Measurements from ENCODE around the gene DCAF16. TPM values are rescaled to one million over a fixed set of nuclear protein-coding genes. Genes with fewer than 3 reads are reported as not detected.
A peak's percentile ranks its signal among the peaks of the same experiment; 100 is the strongest.

DCAF16 gene
- total RNA-seq, 8 experiments from 2014 or later: 30.1 to 87.1 (median 44.5) TPM

GRCh38 chr4:17778431-17778830 lies 32.1 kb downstream of the DCAF16 start:
- no peak for ATAC-seq (replicated peaks in 6 of 8)
- in situ Hi-C loops (cut with MboI; ENCODE audit: low pct_unique_long_range_greater_than_20kb in 2 of 9, low sequenced_read_pairs in 9 of 9, unreplicated experiment in 9 of 9): no loop called here
- no peak overlapping the region for H3K27ac ChIP-seq
- H3K4me1 ChIP-seq (replicated peaks in 1 of 2): peaks cover 0 to 3% of the 10 kb centered on the region in 2 donors
- 79 to 95% (median 93%) methylated on average over 1 to 3 of the region's 3 CpGs; no CpG with 5 or more reads in 3 of the 10 experiments for WGBS, 10 experiments
- no peak overlapping the region for H3K4me3 ChIP-seq

GRCh38 chr4:17773135-17773698 lies 37.3 kb downstream of the DCAF16 start:
- no peak overlapping the region for H3K27ac ChIP-seq
- no peak overlapping the region for H3K4me3 ChIP-seq
- 50 to 88% (median 79%) methylated on average over 1 to 5 of the region's 10 CpGs; no CpG with 5 or more reads in 2 of the 10 experiments for WGBS, 10 experiments
- no peak for ATAC-seq (replicated peaks in 6 of 8)
- H3K4me1 ChIP-seq (replicated peaks in 1 of 2): peaks cover 0 to 4% of the 10 kb centered on the region in 2 donors
- in situ Hi-C loops (cut with MboI; ENCODE audit: low pct_unique_long_range_greater_than_20kb in 2 of 9, low sequenced_read_pairs in 9 of 9, unreplicated experiment in 9 of 9): no loop called here

DNA sequence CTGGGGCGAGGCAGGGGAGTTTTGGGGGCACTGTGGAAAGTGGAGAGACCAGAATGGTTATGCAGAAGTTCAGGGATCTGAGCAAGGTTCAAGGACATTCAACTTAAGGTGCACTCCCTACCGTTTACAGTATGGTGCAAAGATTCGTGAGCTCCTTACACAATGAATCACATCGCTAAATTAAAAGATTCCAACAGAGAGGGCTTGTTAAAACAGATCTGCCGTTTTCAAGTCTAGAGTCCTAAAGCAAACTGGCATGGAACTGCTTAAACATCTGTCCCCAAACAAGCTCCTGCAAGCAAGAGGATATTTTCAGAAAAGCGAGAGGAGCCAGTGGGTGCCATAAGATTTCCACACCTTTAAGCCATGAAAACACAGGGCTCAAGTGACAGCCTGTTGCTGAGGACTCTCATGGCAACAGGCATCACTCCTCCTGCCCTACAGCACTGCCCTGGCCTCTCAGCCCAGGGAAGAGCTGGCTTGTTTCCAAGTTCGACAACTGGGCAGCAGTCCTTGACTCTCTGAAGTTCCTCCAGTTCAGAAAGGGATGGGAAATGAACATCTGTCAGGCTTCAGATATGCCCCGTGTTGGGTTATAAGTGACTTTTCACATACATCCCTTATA lies 39.2 kb downstream of the DCAF16 start:
- peak in 1 of 8 experiments; percentile 79 for ATAC-seq (replicated peaks in 6 of 8)
- 17 to 91% (median 72%) methylated on average over 1 to 7 of the region's 8 CpGs; no CpG with 5 or more reads in 1 of the 10 experiments for WGBS, 10 experiments
- in situ Hi-C loops (cut with MboI; ENCODE audit: low pct_unique_long_range_greater_than_20kb in 2 of 9, low sequenced_read_pairs in 9 of 9, unreplicated experiment in 9 of 9): no loop called here
- Histone ChIP-seq H3K4me1 (replicated peaks in 1 of 2) (peaks cover 0 to 4% of the 10 kb centered on the region in 2 donors), H3K27ac (no peak overlapping the region), H3K4me3 (no peak overlapping the region)

DNA sequence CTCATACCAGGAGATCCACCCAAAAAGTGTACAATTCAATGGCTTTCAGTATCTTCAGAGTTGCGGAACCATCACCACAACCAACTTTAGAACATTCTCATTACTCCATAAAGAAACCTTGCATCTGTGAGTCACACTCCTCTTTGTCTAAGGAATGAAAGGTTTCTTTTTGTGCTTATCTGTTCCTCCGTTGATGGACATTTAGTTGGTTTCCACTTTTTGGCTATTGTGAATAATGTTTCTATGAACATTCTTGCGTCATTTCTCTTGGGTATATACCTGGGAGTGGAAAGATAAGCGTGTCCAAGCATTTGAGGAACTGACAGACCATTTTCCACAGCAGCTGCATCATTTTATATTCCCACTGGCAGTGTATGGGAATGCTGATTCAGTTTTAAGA lies 39.7 kb downstream of the DCAF16 start:
- in situ Hi-C loops (cut with MboI; ENCODE audit: low pct_unique_long_range_greater_than_20kb in 2 of 9, low sequenced_read_pairs in 9 of 9, unreplicated experiment in 9 of 9): no loop called here
- no peak overlapping the region for H3K27ac ChIP-seq
- no peak for ATAC-seq (replicated peaks in 6 of 8)
- 0 to 100% (median 94%) methylated on average over 1 to 4 of the region's 4 CpGs; no CpG with 5 or more reads in 2 of the 10 experiments for WGBS, 10 experiments
- no peak overlapping the region for H3K4me3 ChIP-seq
- peaks cover 0 to 4% of the 10 kb centered on the region in 2 donors for H3K4me1 ChIP-seq (replicated peaks in 1 of 2)

GRCh38 chr4:17769406-17770174 lies 41.0 kb downstream of the DCAF16 start:
- Histone ChIP-seq H3K27ac (no peak overlapping the region), H3K4me3 (no peak overlapping the region), H3K4me1 (replicated peaks in 1 of 2) (peaks cover 0 to 4% of the 10 kb centered on the region in 2 donors)
- WGBS, 10 experiments: 42 to 100% (median 59%) methylated on average over 2 to 7 of the region's 8 CpGs; no CpG with 5 or more reads in 1 of the 10 experiments
- no peak for ATAC-seq (replicated peaks in 6 of 8)
- in situ Hi-C loops (cut with MboI; ENCODE audit: low pct_unique_long_range_greater_than_20kb in 2 of 9, low sequenced_read_pairs in 9 of 9, unreplicated experiment in 9 of 9): no loop called here

DNA sequence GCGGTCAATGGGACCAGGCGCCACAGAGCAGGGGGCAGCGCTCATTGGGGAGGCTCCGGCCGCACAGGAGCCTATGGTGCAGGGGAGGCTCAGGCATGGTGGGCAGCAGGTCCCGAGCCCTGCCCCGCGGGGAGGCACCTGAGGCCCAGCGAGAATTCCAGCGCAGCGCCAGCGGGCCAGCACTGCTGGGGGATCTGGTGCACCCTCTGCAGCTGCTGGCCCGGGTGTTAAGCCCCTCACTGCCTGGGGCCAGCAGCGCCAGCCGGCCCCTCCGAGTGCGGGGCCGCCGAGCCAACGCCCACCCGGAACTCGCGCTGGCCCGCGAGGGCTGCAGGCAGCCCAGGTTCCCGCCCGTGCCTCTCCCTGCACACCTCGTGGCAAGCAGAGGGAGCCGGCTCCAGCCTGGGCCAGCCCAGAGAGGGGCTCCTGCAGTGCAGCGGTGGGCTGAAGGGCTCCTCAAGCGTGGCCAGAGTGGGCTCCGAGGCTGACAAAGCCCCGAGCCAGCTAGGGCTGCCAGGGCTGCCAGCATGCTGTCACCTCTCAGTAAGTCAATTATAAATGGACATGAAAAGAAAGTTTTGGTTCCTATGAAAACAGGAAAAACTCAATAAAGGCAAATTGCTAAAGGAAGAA lies 43.6 kb downstream of the DCAF16 start:
- 28 to 100% (median 89%) methylated on average over 1 to 10 of the region's 33 CpGs; no CpG with 5 or more reads in 3 of the 10 experiments for WGBS, 10 experiments
- H3K4me3 ChIP-seq: no peak overlapping the region
- ATAC-seq (replicated peaks in 6 of 8): no peak
- H3K4me1 ChIP-seq (replicated peaks in 1 of 2): peaks cover 0 to 9% of the 10 kb centered on the region in 2 donors
- in situ Hi-C loops (cut with MboI; ENCODE audit: low pct_unique_long_range_greater_than_20kb in 2 of 9, low sequenced_read_pairs in 9 of 9, unreplicated experiment in 9 of 9): no loop called here
- no peak overlapping the region for H3K27ac ChIP-seq

GRCh38 chr4:17765514-17766286 lies 44.9 kb downstream of the DCAF16 start:
- no peak overlapping the region for H3K27ac ChIP-seq
- in situ Hi-C loops (cut with MboI; ENCODE audit: low pct_unique_long_range_greater_than_20kb in 2 of 9, low sequenced_read_pairs in 9 of 9, unreplicated experiment in 9 of 9): no loop called here
- H3K4me1 ChIP-seq (replicated peaks in 1 of 2): peaks cover 0 to 9% of the 10 kb centered on the region in 2 donors
- ATAC-seq (replicated peaks in 6 of 8): no peak
- 40 to 100% (median 87%) methylated on average over 1 to 7 of the region's 11 CpGs; no CpG with 5 or more reads in 1 of the 10 experiments for WGBS, 10 experiments
- H3K4me3 ChIP-seq: no peak overlapping the region

DNA sequence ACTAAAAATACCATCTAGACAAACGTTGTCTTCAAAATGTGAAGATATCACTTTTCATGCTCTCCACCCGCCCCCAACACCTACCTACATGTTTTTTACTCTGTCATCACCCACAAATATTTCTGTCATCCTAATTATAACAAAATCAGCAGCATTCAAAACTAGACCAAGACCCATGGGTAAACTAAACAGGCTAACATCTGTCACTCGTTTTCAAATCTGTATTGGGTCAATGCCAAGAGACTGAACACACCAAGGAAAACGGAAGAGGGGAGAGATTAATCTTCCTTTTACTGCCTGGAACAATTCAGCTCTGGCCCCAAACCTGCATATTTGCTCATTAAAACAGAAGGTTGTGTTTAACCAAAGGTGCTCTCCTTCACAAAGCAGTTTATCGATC lies 46.6 kb downstream of the DCAF16 start:
- WGBS, 10 experiments: 8 to 78% (median 44%) methylated on average over 1 to 5 of the region's 5 CpGs; no CpG with 5 or more reads in 1 of the 10 experiments
- in situ Hi-C loops (cut with MboI; ENCODE audit: low pct_unique_long_range_greater_than_20kb in 2 of 9, low sequenced_read_pairs in 9 of 9, unreplicated experiment in 9 of 9): no loop called here
- H3K27ac ChIP-seq: no peak overlapping the region
- peaks cover 2 to 9% of the 10 kb centered on the region in 2 donors for H3K4me1 ChIP-seq (replicated peaks in 1 of 2)
- ATAC-seq (replicated peaks in 6 of 8): no peak
- no peak overlapping the region for H3K4me3 ChIP-seq

DNA sequence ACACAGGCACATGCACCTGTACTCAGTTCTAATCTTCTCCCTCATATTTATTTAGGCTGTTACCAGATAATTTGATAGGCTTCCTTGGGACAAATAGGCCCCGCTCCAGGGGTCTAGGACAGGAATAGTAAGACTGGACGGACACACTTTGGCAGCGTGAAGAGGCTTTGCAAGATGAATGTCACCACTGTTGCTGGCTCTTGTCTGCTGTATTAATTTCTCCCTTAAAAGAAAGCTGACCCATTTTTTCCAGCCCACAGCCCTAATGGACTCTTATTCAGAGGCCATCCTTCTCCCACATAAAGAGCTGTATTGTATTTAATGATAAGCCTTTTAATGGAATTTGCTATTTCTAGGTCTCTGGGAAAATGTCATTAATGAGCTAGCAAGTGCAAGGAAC lies 47.1 kb downstream of the DCAF16 start:
- peak in 4 of 8 experiments; percentile 30 to 34 (median 33) for ATAC-seq (replicated peaks in 6 of 8)
- Histone ChIP-seq H3K27ac (peak overlapping the region in 1 of 2 donors; percentile 62), H3K4me1 (replicated peaks in 1 of 2) (peaks cover 7 to 12% of the 10 kb centered on the region in 2 donors), H3K4me3 (no peak overlapping the region)
- WGBS, 10 experiments: 50 to 79% (median 72%) methylated on average over 1 to 3 of the region's 3 CpGs; no CpG with 5 or more reads in 5 of the 10 experiments
- in situ Hi-C loops (cut with MboI; ENCODE audit: low pct_unique_long_range_greater_than_20kb in 2 of 9, low sequenced_read_pairs in 9 of 9, unreplicated experiment in 9 of 9): no loop called here

- 67 to 100% (median 88%) methylated on average over 1 of the region's 1 CpG; no CpG with 5 or more reads in 7 of the 10 experiments for WGBS, 10 experiments
- in situ Hi-C loops (cut with MboI; ENCODE audit: low pct_unique_long_range_greater_than_20kb in 2 of 9, low sequenced_read_pairs in 9 of 9, unreplicated experiment in 9 of 9): no loop called here
Observed at GRCh38 chr4:17762726-17763125, 47.8 kb downstream of the DCAF16 start.

GRCh38 chr4:17761062-17761461 lies 49.5 kb downstream of the DCAF16 start:
- in situ Hi-C loops (cut with MboI; ENCODE audit: low pct_unique_long_range_greater_than_20kb in 2 of 9, low sequenced_read_pairs in 9 of 9, unreplicated experiment in 9 of 9): no loop called here
- Histone ChIP-seq H3K4me3 (no peak overlapping the region), H3K27ac (no peak overlapping the region), H3K4me1 (replicated peaks in 1 of 2) (peaks cover 14 to 23% of the 10 kb centered on the region in 2 donors)
- peak in 1 of 8 experiments; percentile 55 for ATAC-seq (replicated peaks in 6 of 8)
- 0 to 83% (median 20%) methylated on average over 1 of the region's 1 CpG; no CpG with 5 or more reads in 4 of the 10 experiments for WGBS, 10 experiments

More at GRCh38 chr4:17762726-17763125, 47.8 kb downstream of the DCAF16 start:
- Histone ChIP-seq H3K4me3 (no peak overlapping the region), H3K27ac (peak overlapping the region in 1 of 2 donors; percentile 62), H3K4me1 (replicated peaks in 1 of 2) (peaks cover 14 to 19% of the 10 kb centered on the region in 2 donors)
- ATAC-seq (replicated peaks in 6 of 8): peak in 1 of 8 experiments; percentile 57

GRCh38 chr4:17760626-17761025 lies 49.9 kb downstream of the DCAF16 start:
- WGBS, 10 experiments: 0 to 75% (median 46%) methylated on average over 1 to 5 of the region's 6 CpGs; no CpG with 5 or more reads in 2 of the 10 experiments
- Histone ChIP-seq H3K27ac (no peak overlapping the region), H3K4me1 (replicated peaks in 1 of 2) (peaks cover 14 to 23% of the 10 kb centered on the region in 2 donors), H3K4me3 (no peak overlapping the region)
- in situ Hi-C loops (cut with MboI; ENCODE audit: low pct_unique_long_range_greater_than_20kb in 2 of 9, low sequenced_read_pairs in 9 of 9, unreplicated experiment in 9 of 9): no loop called here
- peak in 2 of 8 experiments; percentile 54 to 56 for ATAC-seq (replicated peaks in 6 of 8)

Data from motor neuron (in vitro differentiated cells).